Smooth muscle cell (in vitro differentiated cells): ENCODE data around the gene PPIL6. TPM values are rescaled to one million over a fixed set of nuclear protein-coding genes. Genes with fewer than 3 reads are reported as not detected.

Source experiments
- DNase-seq: peaks from one replicate; lab custom pipeline; 2025; ENCODE audit not compliant: unreplicated experiment; lab: John Stamatoyannopoulos, UW
- H2AFZ ChIP-seq: fragments of 200-600 bp; sonication (generic); 2 replicates; pipeline ENCODE4 v1.6.0; 2016; ENCODE audit warnings: antibody characterized with exemption, low read depth, mild to moderate bottlenecking
- H3F3A ChIP-seq: fragments of 200-600 bp; sonication (generic); 2 replicates; pipeline ENCODE4 v1.6.0; 2017; ENCODE audit warnings: antibody characterized with exemption, low read depth
- H3K27ac ChIP-seq: fragments of 200-600 bp; sonication (generic); 2 replicates; pipeline ENCODE4 v1.5.1; 2016; ENCODE audit warnings: low read depth, mild to moderate bottlenecking
- H3K27me3 ChIP-seq: fragments of 200-600 bp; sonication (generic); 2 replicates; pipeline ENCODE4 v1.6.1; 2016; ENCODE audit warnings: low read depth, mild to moderate bottlenecking
- H3K36me3 ChIP-seq: fragments of 200-600 bp; sonication (generic); 2 replicates; pipeline ENCODE4 v1.5.1; 2016; ENCODE audit warnings: low read depth
- H3K4me1 ChIP-seq: fragments of 200-600 bp; sonication (generic); 2 replicates; pipeline ENCODE4 v1.5.1; 2016; ENCODE audit warnings: low read depth
- H3K4me2 ChIP-seq: fragments of 200-600 bp; sonication (generic); 2 replicates; pipeline ENCODE4 v1.6.0; 2016; ENCODE audit warnings: mild to moderate bottlenecking
- H3K4me3 ChIP-seq: fragments of 200-600 bp; sonication (generic); 2 replicates; pipeline ENCODE4 v1.5.1; 2016; ENCODE audit warnings: mild to moderate bottlenecking
- H3K79me2 ChIP-seq: fragments of 200-600 bp; sonication (generic); 2 replicates; pipeline ENCODE4 v1.6.0; 2016; ENCODE audit warnings: low read depth, mild to moderate bottlenecking
- H3K9ac ChIP-seq: fragments of 200-600 bp; sonication (generic); 2 replicates; pipeline ENCODE4 v1.6.0; 2016; ENCODE audit warnings: low read depth
- H3K9me3 ChIP-seq: fragments of 200-600 bp; sonication (generic); replicated peaks from 2 replicates; pipeline ENCODE4 v1.5.1; 2016; ENCODE audit warnings: low read depth
- H4K20me1 ChIP-seq: fragments of 200-600 bp; sonication (generic); 2 replicates; pipeline ENCODE4 v1.6.0; 2016; ENCODE audit warnings: low read depth
- WGBS: methylation state at CpG from one replicate; pipeline ENCODE4 v1.1.7; 2016; ENCODE audit warnings: low lambda C conversion rate; 5-methylcytosine and 5-hydroxymethylcytosine counted together
- polyA plus RNA-seq: library from polyadenylated mRNA; unstranded; fragments of >200 nt; fragmentation: Nextera tagmentation; extraction: Ambion mirVana; gene quantifications from 2 replicates; pipeline ENCODE4 v1.2.1, GENCODE V29; 2016
- total RNA-seq: library from RNA; depleted of rRNA; stranded (reverse); fragments of >200 nt; gene quantifications from 2 replicates; pipeline ENCODE4 v1.2.3, GENCODE V29; 2014
- TF ChIP-seq, protein P1 (sequence below): fragments of 200-600 bp; sonication (generic); IDR thresholded peaks from 2 replicates; pipeline ENCODE4 v1.5.1; 2017; ENCODE audit warnings: borderline replicate concordance, mild to moderate bottlenecking, antibody characterized with exemption; ENCODE audit not compliant: insufficient read depth, poor library complexity, severe bottlenecking

Gene PPIL6
- total and polyA plus RNA-seq, 2 experiments from 2014 or later, result 1.3 to 1.7 TPM

GRCh38 chr6:109447878-109448555 lies 7.6 kb upstream of the PPIL6 start:
- TF ChIP-seq, protein P1, sequence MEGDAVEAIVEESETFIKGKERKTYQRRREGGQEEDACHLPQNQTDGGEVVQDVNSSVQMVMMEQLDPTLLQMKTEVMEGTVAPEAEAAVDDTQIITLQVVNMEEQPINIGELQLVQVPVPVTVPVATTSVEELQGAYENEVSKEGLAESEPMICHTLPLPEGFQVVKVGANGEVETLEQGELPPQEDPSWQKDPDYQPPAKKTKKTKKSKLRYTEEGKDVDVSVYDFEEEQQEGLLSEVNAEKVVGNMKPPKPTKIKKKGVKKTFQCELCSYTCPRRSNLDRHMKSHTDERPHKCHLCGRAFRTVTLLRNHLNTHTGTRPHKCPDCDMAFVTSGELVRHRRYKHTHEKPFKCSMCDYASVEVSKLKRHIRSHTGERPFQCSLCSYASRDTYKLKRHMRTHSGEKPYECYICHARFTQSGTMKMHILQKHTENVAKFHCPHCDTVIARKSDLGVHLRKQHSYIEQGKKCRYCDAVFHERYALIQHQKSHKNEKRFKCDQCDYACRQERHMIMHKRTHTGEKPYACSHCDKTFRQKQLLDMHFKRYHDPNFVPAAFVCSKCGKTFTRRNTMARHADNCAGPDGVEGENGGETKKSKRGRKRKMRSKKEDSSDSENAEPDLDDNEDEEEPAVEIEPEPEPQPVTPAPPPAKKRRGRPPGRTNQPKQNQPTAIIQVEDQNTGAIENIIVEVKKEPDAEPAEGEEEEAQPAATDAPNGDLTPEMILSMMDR, result no peak
- no peak overlapping the region for H3K9ac ChIP-seq

DNA sequence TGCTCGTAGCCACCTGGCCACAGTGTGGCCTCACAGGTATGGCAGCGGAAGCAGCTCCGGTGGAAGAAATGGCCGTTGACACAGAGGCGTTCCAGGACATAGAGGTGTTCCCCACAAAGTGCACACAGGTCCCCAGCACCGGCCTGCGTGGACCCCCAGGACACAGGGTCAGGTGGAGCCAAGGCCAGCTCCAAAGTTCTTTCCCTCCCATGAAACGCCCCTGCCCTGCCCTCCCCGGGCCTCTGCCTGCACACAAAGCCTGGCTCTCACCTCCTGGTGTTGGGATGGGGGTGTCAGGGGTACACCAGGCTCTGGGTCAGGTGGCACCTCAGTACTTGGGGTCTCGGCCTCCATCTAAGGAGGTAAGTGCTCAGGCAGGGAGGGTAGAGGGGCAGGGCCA lies 6.7 kb upstream of the PPIL6 start:
- Histone ChIP-seq H3K4me2 (no peak overlapping the region), H3K36me3 (no peaks in the 10 kb centered on the region)
- no peak for DNase-seq

More at GRCh38 chr6:109447878-109448555, 7.6 kb upstream of the PPIL6 start:
- Histone ChIP-seq H3K36me3 (no peaks in the 10 kb centered on the region), H3K4me1 (no peaks in the 10 kb centered on the region), H3F3A (no peaks in the 10 kb centered on the region), H2AFZ (no peak overlapping the region), H3K79me2 (no peaks in the 10 kb centered on the region), H4K20me1 (no peaks in the 10 kb centered on the region), H3K9me3 (no peaks in the 10 kb centered on the region), H3K4me2 (no peak overlapping the region), H3K27me3 (no peaks in the 10 kb centered on the region), H3K27ac (no peak overlapping the region), H3K4me3 (no peak overlapping the region)
- 89% methylated on average over 8 of the region's 8 CpGs for WGBS
- no peak for DNase-seq

DNA sequence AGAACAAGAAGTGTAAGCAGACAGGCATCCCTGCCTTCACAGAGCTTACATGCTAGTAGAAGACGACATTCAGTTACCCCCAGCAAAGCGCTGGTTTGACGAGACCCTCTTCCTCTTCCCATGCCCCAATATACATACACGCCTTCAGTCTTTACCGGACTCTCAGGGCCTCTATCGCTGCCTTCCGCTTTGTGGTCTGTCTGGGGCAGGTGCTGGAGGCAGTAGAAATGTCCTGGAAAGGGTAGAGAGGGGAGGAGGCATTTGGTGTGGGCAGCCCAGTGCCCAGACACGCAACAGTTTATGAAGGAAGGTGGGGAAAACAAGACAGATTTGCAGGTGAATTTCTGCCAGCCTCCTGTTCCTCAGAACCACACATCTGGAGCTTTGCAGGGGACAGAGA lies 6.1 kb upstream of the PPIL6 start:
- no peaks in the 10 kb centered on the region for H3K79me2 ChIP-seq
- H3K4me2 ChIP-seq, result no peak overlapping the region
- no peak overlapping the region for H3K4me3 ChIP-seq
- DNase-seq, result no peak
- 93% methylated on average over 8 of the region's 8 CpGs for whole genome bisulfite sequencing
- no peaks in the 10 kb centered on the region for H4K20me1 ChIP-seq
- no peak overlapping the region for H3K27ac ChIP-seq
- H2AFZ ChIP-seq, result no peak overlapping the region
- no peaks in the 10 kb centered on the region for H3K36me3 ChIP-seq
- TF ChIP-seq, protein P1, result no peak
- H3K9me3 ChIP-seq, result no peaks in the 10 kb centered on the region
- no peaks in the 10 kb centered on the region for H3F3A ChIP-seq
- no peaks in the 10 kb centered on the region for H3K27me3 ChIP-seq
- peaks cover 5% of the 10 kb centered on the region for H3K4me1 ChIP-seq
- no peak overlapping the region for H3K9ac ChIP-seq

More for the DNA sequence above, 6.7 kb upstream of the PPIL6 start:
- Histone ChIP-seq H3F3A (no peaks in the 10 kb centered on the region), H2AFZ (no peak overlapping the region), H3K9me3 (no peaks in the 10 kb centered on the region), H3K79me2 (no peaks in the 10 kb centered on the region), H3K4me3 (no peak overlapping the region), H3K27ac (no peak overlapping the region), H3K4me1 (no peaks in the 10 kb centered on the region), H3K9ac (no peak overlapping the region), H4K20me1 (no peaks in the 10 kb centered on the region), H3K27me3 (no peaks in the 10 kb centered on the region)
- TF ChIP-seq, protein P1, result no peak
- WGBS, result 89% methylated on average over 10 of the region's 10 CpGs

- Histone ChIP-seq H4K20me1 (no peaks in the 10 kb centered on the region), H3K4me2 (no peak overlapping the region), H3K27me3 (no peaks in the 10 kb centered on the region), H3K9me3 (no peaks in the 10 kb centered on the region), H3F3A (no peaks in the 10 kb centered on the region), H3K36me3 (no peaks in the 10 kb centered on the region), H2AFZ (no peak overlapping the region), H3K79me2 (no peaks in the 10 kb centered on the region), H3K9ac (no peak overlapping the region), H3K27ac (no peak overlapping the region), H3K4me1 (peaks cover 10% of the 10 kb centered on the region), H3K4me3 (no peak overlapping the region)
- TF ChIP-seq, protein P1, result no peak
- no peak for DNase-seq
- 97% methylated on average over 15 of the region's 15 CpGs for WGBS
Observed at GRCh38 chr6:109446072-109446471, 5.6 kb upstream of the PPIL6 start.
